Vagina (tissue), 2 donors: Measurements from ENCODE around the gene ZNF740. TPM values are rescaled to one million over a fixed set of nuclear protein-coding genes. Genes with fewer than 3 reads are reported as not detected.

Experiments used
- DNase-seq, 2 donors: peaks; one replicate each; pipeline ENCODE4 v3.0.0-alpha.2; 2017; ENCODE audit errors: extremely low spot score in 2 of 2
- H3K27ac ChIP-seq: fragments of 200-600 bp; sonication (generic); one replicate; pipeline ENCODE4 v1.5.1; 2019
- H3K27me3 ChIP-seq: fragments of 200-600 bp; sonication (generic); one replicate; pipeline ENCODE4 v1.5.1; 2019
- H3K36me3 ChIP-seq, 2 donors: fragments of 200-600 bp; sonication (generic); one replicate each; pipeline ENCODE4 v1.5.1; 2017 to 2019
- H3K4me1 ChIP-seq: fragments of 200-600 bp; sonication (generic); one replicate; pipeline ENCODE4 v1.5.1; 2019
- H3K4me3 ChIP-seq, 2 donors: fragments of 200-600 bp; sonication (generic); 1 replicate in 1 of 2; 2 replicates in 1 of 2; pipeline ENCODE4 v1.5.1; 2016 to 2019
- H3K9me3 ChIP-seq: fragments of 200-600 bp; sonication (generic); one replicate; pipeline ENCODE4 v1.5.1; 2019
- POLR2A ChIP-seq, 2 donors: fragments of 450-650 bp; IDR thresholded peaks; one replicate each; pipeline ENCODE4 v1.6.1; 2017; ENCODE audit warnings: antibody characterized with exemption in 2 of 2, mild to moderate bottlenecking in 2 of 2, moderate library complexity in 2 of 2
- POLR2AphosphoS5 ChIP-seq, 2 donors: sonication (generic); formaldehyde crosslinking; IDR thresholded peaks; one replicate each; pipeline ENCODE4 v1.9.0; 2017; ENCODE audit warnings: antibody characterized with exemption in 2 of 2, mild to moderate bottlenecking in 2 of 2, low read depth in 1 of 2; ENCODE audit not compliant: insufficient read depth in 1 of 2
- intact Hi-C: fragments of 100-400 bp; cut with DNase I; formaldehyde crosslinking; loops from one replicate; pipeline ENCODE4 v1.15.1; 2023
- total RNA-seq: library from RNA; depleted of rRNA; stranded (reverse); fragments of >200 nt; gene quantifications from one replicate; pipeline ENCODE4 v1.2.3, GENCODE V29; 2016
- TF ChIP-seq, protein P1 (sequence below), 3 experiments: fragments of 450-650 bp in 2 of 3; fragments of 200-600 bp in 1 of 3; sonication (generic) in 1 of 3; IDR thresholded peaks; one replicate each; pipeline ENCODE4 v1.5.1; 2017 to 2019; ENCODE audit warnings: antibody characterized with exemption in 3 of 3, mild to moderate bottlenecking in 2 of 3, moderate library complexity in 2 of 3

The ZNF740 gene
- total RNA-seq, 1 donor from 2014 or later: 12.8 TPM

DNA sequence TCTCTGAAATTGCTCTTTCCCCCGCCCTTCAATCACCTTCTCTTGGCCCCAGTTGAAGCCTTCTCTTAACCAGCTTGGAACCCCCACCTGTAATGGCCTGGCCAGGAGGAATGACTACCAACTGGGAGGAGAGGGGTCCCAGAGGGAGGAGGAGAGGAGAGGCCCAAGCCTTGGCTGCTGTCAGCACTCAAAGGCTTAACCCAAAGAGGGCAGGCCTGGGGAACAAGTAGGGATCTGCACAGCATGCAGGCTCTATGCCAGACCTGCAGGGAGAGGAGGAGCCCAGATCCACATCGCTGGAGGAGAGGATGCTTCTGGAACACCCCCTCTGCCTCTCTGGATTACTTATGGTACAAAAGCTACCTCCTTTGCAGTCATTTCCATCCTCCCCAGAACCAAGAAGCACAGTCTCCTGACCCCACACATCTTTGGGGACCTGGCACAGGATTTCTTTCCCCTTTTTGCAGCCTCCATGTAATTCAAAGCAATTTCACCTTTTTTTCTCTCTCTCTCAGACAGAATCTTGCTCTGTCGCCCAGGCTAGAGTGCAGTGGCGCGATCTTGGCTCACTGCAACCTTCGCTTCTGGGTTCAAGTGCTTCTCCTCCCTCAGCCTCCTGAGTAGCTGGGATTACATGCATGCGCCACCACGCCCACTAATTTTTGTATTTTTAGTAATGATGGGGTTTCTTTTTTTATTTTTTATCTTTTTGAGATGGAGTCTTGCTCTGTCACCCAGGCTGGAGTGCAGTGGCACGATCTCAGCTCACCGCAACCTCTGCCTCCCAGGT, 45.3 kb downstream of the ZNF740 start:
- Histone ChIP-seq H3K27me3 (no peaks in the 10 kb centered on the region), H3K27ac (peak overlapping the region; percentile 99), H3K4me1 (peaks cover 83% of the 10 kb centered on the region), H3K9me3 (no peaks in the 10 kb centered on the region), H3K4me3 (no peak overlapping the region), H3K36me3 (peaks cover 0 to 11% of the 10 kb centered on the region in 2 donors)
- DNase-seq: peak in 1 of 2 donors; percentile 84
- intact Hi-C loops: no loop called here
- TF ChIP-seq POLR2A (IDR thresholded peaks at IDR 0.05) (no peak), POLR2AphosphoS5 (IDR thresholded peaks at IDR 0.05; ENCODE audit: insufficient read depth in 1 of 2, low read depth in 1 of 2) (no peak)
- TF ChIP-seq, protein P1, sequence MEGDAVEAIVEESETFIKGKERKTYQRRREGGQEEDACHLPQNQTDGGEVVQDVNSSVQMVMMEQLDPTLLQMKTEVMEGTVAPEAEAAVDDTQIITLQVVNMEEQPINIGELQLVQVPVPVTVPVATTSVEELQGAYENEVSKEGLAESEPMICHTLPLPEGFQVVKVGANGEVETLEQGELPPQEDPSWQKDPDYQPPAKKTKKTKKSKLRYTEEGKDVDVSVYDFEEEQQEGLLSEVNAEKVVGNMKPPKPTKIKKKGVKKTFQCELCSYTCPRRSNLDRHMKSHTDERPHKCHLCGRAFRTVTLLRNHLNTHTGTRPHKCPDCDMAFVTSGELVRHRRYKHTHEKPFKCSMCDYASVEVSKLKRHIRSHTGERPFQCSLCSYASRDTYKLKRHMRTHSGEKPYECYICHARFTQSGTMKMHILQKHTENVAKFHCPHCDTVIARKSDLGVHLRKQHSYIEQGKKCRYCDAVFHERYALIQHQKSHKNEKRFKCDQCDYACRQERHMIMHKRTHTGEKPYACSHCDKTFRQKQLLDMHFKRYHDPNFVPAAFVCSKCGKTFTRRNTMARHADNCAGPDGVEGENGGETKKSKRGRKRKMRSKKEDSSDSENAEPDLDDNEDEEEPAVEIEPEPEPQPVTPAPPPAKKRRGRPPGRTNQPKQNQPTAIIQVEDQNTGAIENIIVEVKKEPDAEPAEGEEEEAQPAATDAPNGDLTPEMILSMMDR (IDR thresholded peaks at IDR 0.05): no peak

- H3K27ac ChIP-seq: peak overlapping the region; percentile 95
- no peaks in the 10 kb centered on the region for H3K27me3 ChIP-seq
- no peaks in the 10 kb centered on the region for H3K9me3 ChIP-seq
- DNase-seq: no peak
- intact Hi-C loops: no loop called here
- TF ChIP-seq, protein P1 (IDR thresholded peaks at IDR 0.05): no peak
- TF ChIP-seq POLR2A (IDR thresholded peaks at IDR 0.05): no peak
- no peak for TF ChIP-seq POLR2AphosphoS5 (IDR thresholded peaks at IDR 0.05; ENCODE audit: insufficient read depth in 1 of 2, low read depth in 1 of 2)
- peaks cover 87% of the 10 kb centered on the region for H3K4me1 ChIP-seq
- H3K36me3 ChIP-seq: peaks cover 0 to 11% of the 10 kb centered on the region in 2 donors
- no peak overlapping the region for H3K4me3 ChIP-seq
Measured at GRCh38 chr12:53226815-53227214, 46.3 kb downstream of the ZNF740 start.

GRCh38 chr12:53227341-53227740, 46.8 kb downstream of the ZNF740 start:
- Histone ChIP-seq H3K4me1 (peaks cover 82% of the 10 kb centered on the region), H3K9me3 (no peaks in the 10 kb centered on the region), H3K27me3 (no peaks in the 10 kb centered on the region), H3K36me3 (peaks cover 0 to 11% of the 10 kb centered on the region in 2 donors), H3K27ac (peak overlapping the region; percentile 95), H3K4me3 (no peak overlapping the region)
- TF ChIP-seq POLR2AphosphoS5 (IDR thresholded peaks at IDR 0.05; ENCODE audit: insufficient read depth in 1 of 2, low read depth in 1 of 2): no peak
- TF ChIP-seq POLR2A (IDR thresholded peaks at IDR 0.05): no peak
- TF ChIP-seq, protein P1 (IDR thresholded peaks at IDR 0.05): no peak
- DNase-seq: no peak
- intact Hi-C loops: no loop called here

GRCh38 chr12:53227836-53228235, 47.3 kb downstream of the ZNF740 start:
- H3K27me3 ChIP-seq: no peaks in the 10 kb centered on the region
- H3K4me3 ChIP-seq: no peak overlapping the region
- peak overlapping the region; percentile 95 for H3K27ac ChIP-seq
- TF ChIP-seq, protein P1 (IDR thresholded peaks at IDR 0.05): no peak
- no peak for TF ChIP-seq POLR2AphosphoS5 (IDR thresholded peaks at IDR 0.05; ENCODE audit: insufficient read depth in 1 of 2, low read depth in 1 of 2)
- TF ChIP-seq POLR2A (IDR thresholded peaks at IDR 0.05): no peak
- H3K36me3 ChIP-seq: peaks cover 0 to 11% of the 10 kb centered on the region in 2 donors
- peaks cover 82% of the 10 kb centered on the region for H3K4me1 ChIP-seq
- no peaks in the 10 kb centered on the region for H3K9me3 ChIP-seq
- DNase-seq: no peak
- intact Hi-C loops: no loop called here

GRCh38 chr12:53229454-53229853, 48.9 kb downstream of the ZNF740 start:
- intact Hi-C loops: no loop called here
- Histone ChIP-seq H3K9me3 (no peaks in the 10 kb centered on the region), H3K27me3 (no peaks in the 10 kb centered on the region), H3K36me3 (peaks cover 0 to 11% of the 10 kb centered on the region in 2 donors), H3K4me3 (peak overlapping the region; percentile 62 to 72), H3K27ac (peak overlapping the region; percentile 95), H3K4me1 (peaks cover 82% of the 10 kb centered on the region)
- TF ChIP-seq POLR2A (IDR thresholded peaks at IDR 0.05): no peak
- TF ChIP-seq, protein P1 (IDR thresholded peaks at IDR 0.05): no peak
- no peak for TF ChIP-seq POLR2AphosphoS5 (IDR thresholded peaks at IDR 0.05; ENCODE audit: insufficient read depth in 1 of 2, low read depth in 1 of 2)
- DNase-seq: peak in 1 of 2 donors; percentile 84
